Spinal cord (tissue), 10 donors: ENCODE data around the gene SEPTIN5. TPM values are rescaled to one million over a fixed set of nuclear protein-coding genes. Genes with fewer than 3 reads are reported as not detected.

Source experiments
- DNase-seq, 6 donors: peaks; one replicate each; pipeline versions ENCODE4 v3.0.0 to v3.0.0-alpha.2; 2013 to 2015; ENCODE audit warnings: low spot score in 6 of 6, low read depth in 4 of 6
- H3K27ac ChIP-seq: one replicate; pipeline ENCODE4 v1.5.1; 2013; ENCODE audit warnings: low read depth, low read length, control low read depth
- H3K27me3 ChIP-seq: one replicate; pipeline ENCODE4 v1.6.1; 2013; ENCODE audit warnings: low read length; ENCODE audit not compliant: control insufficient read depth, insufficient read depth
- H3K36me3 ChIP-seq: one replicate; pipeline ENCODE4 v1.6.1; 2013; ENCODE audit warnings: low read length; ENCODE audit not compliant: control insufficient read depth, insufficient read depth
- H3K4me1 ChIP-seq: one replicate; pipeline ENCODE4 v1.6.1; 2013; ENCODE audit warnings: low read length; ENCODE audit not compliant: control insufficient read depth, insufficient read depth
- H3K4me3 ChIP-seq: one replicate; pipeline ENCODE4 v1.5.1; 2013; ENCODE audit warnings: low read depth, low read length, control low read depth
- H3K9me3 ChIP-seq: one replicate; pipeline ENCODE4 v1.6.1; 2013; ENCODE audit warnings: low read length; ENCODE audit not compliant: control insufficient read depth, insufficient read depth
- WGBS: methylation state at CpG from one replicate; pipeline ENCODE4 v1.1.5; 2013; ENCODE audit warnings: missing lambda C conversion rate; ENCODE audit not compliant: insufficient coverage; 5-methylcytosine and 5-hydroxymethylcytosine counted together
- polyA plus RNA-seq, 2 donors: library from polyadenylated mRNA; unstranded; fragments of 120-200 nt; gene quantifications; one replicate each; pipeline ENCODE4 v1.2.1, GENCODE V29; 2013; ENCODE audit not compliant: insufficient read length in 2 of 2
- total RNA-seq, 2 donors: library from RNA; depleted of rRNA in 1 of 2; stranded (reverse); fragments of 120-200 nt in 1 of 2; fragments of >200 nt in 1 of 2; gene quantifications; one replicate each; pipeline versions ENCODE4 v1.2.3 to v1.2.4, GENCODE V29; 2013 to 2014
- donor health status: healthy.

The SEPTIN5 gene
- total and polyA plus RNA-seq, 4 donors, result 82.9 to 294 (median 174) TPM

DNA sequence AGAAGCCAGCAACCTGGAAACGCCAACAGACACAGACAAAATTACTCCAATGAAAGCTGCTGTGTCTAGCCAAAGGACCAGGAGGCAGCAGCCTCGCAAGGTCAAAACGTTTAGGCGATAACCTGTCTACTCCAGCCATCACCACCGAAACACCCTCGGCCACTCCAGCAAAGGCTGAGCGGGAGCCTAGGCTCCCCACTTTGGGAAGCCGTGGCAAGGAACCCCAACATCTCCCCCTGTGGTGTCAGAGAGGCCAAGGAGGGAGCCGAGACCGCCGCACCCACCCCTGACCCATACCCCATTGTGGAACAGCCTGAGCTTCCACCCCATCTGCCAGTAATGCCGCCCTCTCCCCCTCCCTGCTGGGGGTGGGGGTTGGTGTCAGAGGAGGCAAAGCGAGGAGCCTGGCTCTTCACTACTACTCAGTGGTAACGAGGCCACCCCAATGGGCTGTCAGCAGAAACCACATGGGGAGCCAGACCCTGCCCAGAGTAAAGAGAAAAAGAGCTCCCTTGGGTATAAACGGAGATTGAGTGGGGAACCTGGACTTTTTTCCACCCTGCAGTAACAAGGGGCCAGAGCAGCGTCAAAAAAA lies 33.9 kb upstream of the SEPTIN5 start:
- Histone ChIP-seq H3K27me3 (no peaks in the 10 kb centered on the region), H3K27ac (no peak overlapping the region), H3K36me3 (no peaks in the 10 kb centered on the region), H3K4me3 (no peak overlapping the region), H3K4me1 (peaks cover 18% of the 10 kb centered on the region), H3K9me3 (no peaks in the 10 kb centered on the region)
- no peak for DNase-seq
- 94% methylated on average over 6 of the region's 16 CpGs for WGBS

DNA sequence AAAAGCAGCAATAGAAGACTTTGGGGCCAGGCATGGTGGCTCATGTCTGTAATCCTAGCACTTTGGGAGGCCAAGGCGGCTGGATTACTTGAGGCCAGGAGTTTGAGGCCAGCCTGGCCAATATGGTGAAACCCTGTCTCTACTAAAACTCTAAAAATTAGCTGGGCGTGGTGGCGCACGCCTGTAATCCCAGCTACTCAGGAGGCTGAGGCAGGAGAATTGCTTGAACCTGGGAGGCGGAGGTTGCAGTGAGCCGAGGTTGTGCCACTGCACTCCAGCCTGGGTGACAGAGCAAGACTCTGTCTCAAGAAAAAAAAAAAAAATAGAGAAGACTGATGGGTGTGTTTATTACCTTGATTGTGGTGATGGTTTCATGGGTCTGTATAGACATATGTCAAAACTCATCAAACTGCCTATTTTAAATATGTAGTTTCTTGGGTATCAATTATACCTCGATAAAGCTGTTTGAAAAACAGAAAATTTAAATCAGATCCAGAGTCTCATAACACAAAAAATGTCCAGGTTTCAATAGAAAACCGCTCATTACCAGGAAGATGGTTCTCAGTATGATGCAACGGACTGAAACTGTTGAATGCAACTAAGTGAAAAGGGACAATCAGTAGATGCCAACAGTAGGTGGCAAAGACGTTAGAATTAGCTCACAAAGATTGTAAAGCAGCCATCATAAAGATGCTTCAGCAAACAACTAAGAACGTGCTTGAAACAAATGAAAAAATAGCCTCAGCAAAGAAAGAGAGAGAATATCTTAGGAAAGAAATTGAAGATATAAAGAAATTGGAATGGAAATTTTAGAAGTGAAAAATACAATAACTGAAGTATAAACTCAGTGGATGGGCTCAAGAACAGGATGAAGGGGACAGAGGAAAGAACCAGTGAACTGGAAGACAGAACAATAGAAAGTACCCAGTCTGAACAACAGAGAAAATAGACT lies 33.1 kb upstream of the SEPTIN5 start:
- no peaks in the 10 kb centered on the region for H3K36me3 ChIP-seq
- 100% methylated on average over 4 of the region's 11 CpGs for WGBS
- peaks cover 18% of the 10 kb centered on the region for H3K4me1 ChIP-seq
- H3K9me3 ChIP-seq, result no peaks in the 10 kb centered on the region
- H3K27ac ChIP-seq, result no peak overlapping the region
- DNase-seq, result no peak
- H3K4me3 ChIP-seq, result no peak overlapping the region
- H3K27me3 ChIP-seq, result no peaks in the 10 kb centered on the region

DNA sequence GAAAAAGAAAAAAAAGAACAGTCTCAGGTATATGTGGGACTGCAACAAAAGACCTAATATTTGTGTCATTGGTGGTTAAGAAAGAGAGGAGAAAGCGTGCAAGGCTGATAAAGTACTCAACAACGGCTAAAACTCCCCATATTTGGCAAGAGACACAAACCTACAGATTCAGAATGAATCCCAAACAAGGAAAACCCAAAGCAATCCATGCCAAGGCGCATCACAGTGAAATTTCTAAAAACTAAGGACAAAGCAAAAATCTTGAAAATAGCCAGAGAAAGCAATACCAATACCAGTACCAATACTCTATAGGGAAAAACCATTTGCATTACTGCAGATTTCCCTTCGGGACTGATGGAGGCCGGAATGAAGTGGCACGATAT lies 32.4 kb upstream of the SEPTIN5 start:
- Histone ChIP-seq H3K9me3 (no peaks in the 10 kb centered on the region), H3K27ac (no peak overlapping the region), H3K4me3 (no peak overlapping the region), H3K27me3 (no peaks in the 10 kb centered on the region), H3K4me1 (peaks cover 18% of the 10 kb centered on the region), H3K36me3 (no peaks in the 10 kb centered on the region)
- DNase-seq, result no peak
- WGBS, result 100% methylated on average over 1 of the region's 6 CpGs

DNA sequence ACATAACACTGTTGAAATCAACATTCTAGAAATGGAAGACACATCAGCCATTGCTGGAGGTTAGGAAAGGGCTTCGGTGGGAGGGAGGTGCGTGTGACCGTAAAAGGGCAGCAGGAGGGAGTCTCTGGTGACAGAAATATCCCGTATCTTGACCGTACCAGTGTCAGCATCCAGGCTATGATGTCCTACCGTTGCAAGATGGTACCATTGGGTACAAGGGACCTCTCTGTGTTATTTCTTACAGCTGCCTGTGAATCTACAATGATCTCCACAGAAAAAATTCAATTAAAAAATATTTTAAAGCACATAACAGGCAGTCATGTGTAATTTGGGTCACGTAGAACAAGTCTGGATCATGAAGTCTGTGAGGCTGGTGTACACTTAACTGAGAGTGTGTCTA lies 27.4 kb upstream of the SEPTIN5 start:
- no peaks in the 10 kb centered on the region for H3K36me3 ChIP-seq
- H3K27ac ChIP-seq, result no peak overlapping the region
- no peak for DNase-seq
- 78% methylated on average over 7 of the region's 7 CpGs for WGBS
- H3K27me3 ChIP-seq, result no peaks in the 10 kb centered on the region
- peaks cover 15% of the 10 kb centered on the region for H3K4me1 ChIP-seq
- no peaks in the 10 kb centered on the region for H3K9me3 ChIP-seq
- no peak overlapping the region for H3K4me3 ChIP-seq

DNA sequence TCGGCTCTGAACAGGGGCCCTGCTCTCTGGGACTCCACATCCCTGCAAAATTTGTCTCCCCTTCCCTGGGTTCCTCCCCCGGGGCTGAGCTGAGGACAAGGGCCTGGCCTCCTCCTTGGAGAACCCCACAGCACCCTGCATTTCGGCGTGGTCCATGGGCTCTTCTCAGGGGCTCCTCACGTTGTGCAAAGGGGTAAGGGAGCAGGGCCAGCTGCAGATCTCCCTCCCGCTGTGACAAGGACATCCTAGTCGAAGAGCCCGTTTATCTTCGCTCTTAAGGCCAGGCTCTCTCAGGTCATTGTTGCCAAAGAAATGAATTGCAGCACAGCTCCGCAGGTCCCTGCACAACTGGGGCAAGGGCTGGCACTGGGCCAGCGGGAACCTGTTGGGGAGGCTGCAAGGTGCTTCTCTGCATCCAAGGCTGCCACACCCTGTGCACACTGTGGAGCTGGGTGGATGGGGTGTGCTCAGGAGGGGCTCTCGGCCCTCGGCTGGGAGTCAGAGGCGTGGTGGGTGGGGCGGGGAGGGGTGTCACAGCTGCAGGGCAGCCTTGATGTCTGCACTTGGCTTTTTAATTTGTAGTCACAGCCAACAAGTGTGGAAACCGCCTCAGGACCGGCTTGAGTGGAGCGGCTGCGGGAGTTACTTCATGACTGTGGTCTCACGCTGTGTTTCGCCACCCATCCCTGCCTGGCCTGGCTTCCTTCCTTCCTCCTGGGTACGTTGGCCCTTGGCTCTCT lies 26.6 kb upstream of the SEPTIN5 start:
- Histone ChIP-seq H3K27ac (no peak overlapping the region), H3K9me3 (no peaks in the 10 kb centered on the region), H3K4me1 (peaks cover 17% of the 10 kb centered on the region), H3K36me3 (no peaks in the 10 kb centered on the region), H3K27me3 (no peaks in the 10 kb centered on the region), H3K4me3 (no peak overlapping the region)
- WGBS, result 64% methylated on average over 22 of the region's 22 CpGs
- peak in 1 of 6 donors; percentile 21 for DNase-seq

DNA sequence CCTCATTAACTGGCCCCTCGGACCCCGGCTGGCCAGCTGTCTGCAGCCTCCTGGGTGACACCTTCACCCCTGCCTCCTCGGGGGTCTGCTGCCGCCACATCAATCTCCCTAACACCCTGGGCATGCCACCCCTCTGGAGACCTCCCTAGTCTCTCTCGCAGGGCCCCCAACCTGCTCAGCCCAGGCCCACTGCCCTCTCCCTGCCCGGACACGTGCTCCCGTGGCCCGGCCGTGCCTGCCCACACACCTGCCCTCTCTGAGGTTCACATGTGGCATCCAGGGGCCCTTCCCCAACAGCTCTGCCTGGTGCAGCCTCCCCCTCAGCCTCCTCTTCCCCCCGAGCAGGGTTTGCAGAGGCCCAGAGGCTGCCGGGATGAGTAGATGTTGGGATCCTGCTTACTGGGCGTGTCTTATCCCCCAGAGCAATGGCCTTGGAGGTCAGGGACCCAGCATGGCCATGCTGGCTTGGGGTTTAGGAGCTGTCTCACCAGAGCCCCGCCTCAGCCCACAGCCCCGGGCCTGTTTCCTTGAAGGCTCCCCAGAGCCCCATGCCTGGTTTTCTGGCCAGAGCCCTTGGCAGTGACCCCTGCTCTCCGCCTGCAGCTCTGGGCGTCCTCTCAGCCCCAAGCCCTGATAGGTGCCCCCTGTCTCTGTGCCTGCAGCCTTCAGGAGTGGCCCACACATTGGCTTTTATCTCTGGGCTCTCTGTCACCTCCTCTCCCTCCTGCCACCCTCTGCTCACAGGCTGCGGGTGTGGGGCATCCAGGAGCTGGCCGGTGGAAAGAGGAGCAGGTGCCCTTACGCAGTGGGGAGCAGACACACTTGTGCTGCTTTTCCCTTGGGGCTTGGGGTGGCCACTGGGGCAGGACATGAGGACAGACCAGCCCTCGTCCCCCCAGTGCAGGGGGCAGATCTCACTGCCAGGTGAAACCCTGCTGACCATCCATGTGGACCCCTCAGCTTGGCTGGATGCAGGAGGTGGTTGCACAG lies 25.7 kb upstream of the SEPTIN5 start:
- no peak overlapping the region for H3K27ac ChIP-seq
- 86% methylated on average over 20 of the region's 21 CpGs for WGBS
- no peaks in the 10 kb centered on the region for H3K9me3 ChIP-seq
- H3K36me3 ChIP-seq, result no peaks in the 10 kb centered on the region
- H3K4me3 ChIP-seq, result no peak overlapping the region
- H3K4me1 ChIP-seq, result peaks cover 17% of the 10 kb centered on the region
- no peak for DNase-seq
- H3K27me3 ChIP-seq, result no peaks in the 10 kb centered on the region

DNA sequence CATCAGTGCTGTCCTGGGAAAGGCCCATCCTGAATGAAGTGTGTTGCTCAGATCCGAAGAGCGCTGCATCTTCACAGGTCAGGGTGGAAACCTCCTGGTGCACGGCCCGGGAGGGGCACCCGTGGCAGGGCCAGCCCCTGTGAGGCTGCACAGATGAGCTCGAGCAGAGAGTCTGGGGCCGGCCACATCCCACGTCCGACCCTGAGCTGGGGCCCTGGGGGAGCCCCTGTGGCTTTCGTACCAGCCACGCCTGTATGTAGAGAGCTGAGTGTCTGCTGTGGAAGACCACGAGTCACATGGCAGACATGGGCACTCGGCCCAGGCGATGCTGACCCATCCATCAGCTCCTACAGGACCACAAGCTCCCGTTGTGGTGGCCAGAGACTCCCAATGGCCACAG lies 24.9 kb upstream of the SEPTIN5 start:
- 83% methylated on average over 12 of the region's 15 CpGs for WGBS
- DNase-seq, result no peak

DNA sequence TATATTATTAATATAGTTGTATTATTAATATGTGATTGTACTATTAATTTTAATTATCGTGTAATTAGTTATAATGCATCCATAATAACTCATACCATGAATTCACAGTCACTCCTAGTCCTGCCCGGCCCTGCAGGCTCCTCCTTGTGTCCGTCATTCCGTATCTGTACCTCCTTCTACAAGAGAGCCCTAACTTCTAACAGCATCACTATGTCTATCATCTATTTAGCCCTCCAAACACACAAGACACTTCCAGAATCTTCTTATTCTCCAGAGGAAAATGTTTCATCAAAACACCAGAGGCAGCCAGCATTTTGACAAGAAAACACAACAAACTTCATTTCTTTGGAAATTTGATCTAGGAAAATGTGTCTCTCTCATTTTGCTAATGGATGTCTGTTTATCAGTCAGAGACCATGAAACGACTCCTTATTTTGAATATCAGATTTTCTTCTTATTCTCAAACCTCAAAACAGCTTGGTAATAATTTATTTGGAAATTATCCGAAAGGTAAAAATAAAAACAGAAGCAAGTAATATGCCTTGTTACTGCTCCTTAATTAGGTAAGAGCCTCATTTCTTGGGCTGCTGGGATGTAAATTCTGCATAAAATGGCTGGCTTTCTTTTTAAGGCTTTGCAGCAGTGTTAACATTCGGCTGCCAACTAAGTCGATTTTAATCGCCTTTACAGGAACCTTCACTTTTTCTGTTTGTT lies 23.1 kb upstream of the SEPTIN5 start:
- Histone ChIP-seq H3K4me3 (no peak overlapping the region), H3K4me1 (peaks cover 17% of the 10 kb centered on the region), H3K27me3 (no peaks in the 10 kb centered on the region), H3K9me3 (no peaks in the 10 kb centered on the region), H3K27ac (no peak overlapping the region), H3K36me3 (no peaks in the 10 kb centered on the region)
- peak in 1 of 6 donors; percentile 21 for DNase-seq
- WGBS, result 44% methylated on average over 5 of the region's 9 CpGs

More for the DNA sequence above, 24.9 kb upstream of the SEPTIN5 start:
- Histone ChIP-seq H3K36me3 (no peaks in the 10 kb centered on the region), H3K27ac (no peak overlapping the region), H3K4me1 (peaks cover 17% of the 10 kb centered on the region), H3K4me3 (no peak overlapping the region), H3K9me3 (no peaks in the 10 kb centered on the region), H3K27me3 (no peaks in the 10 kb centered on the region)
